Activated CD4-positive, alpha-beta memory T cell treated with anti-CD3 and anti-CD28 coated beads for 36 hours (primary cell): ENCODE data around the gene SRRM3. TPM values are rescaled to one million over a fixed set of nuclear protein-coding genes. Genes with fewer than 3 reads are reported as not detected.
"Not testable (repeated sequence)": the region's sequence is repeated elsewhere in the genome, so short reads cannot be mapped to it uniquely, and the experiment has no call there.

Source experiments
- CTCF ChIA-PET: fragments of 350-600 bp; sonication (Branson Sonifier 250); formaldehyde crosslinking; loops from one replicate; lab custom pipeline; 2021; ENCODE audit warnings: antibody characterized with exemption, inconsistent platforms; lab: Charles Lee
- POLR2A ChIA-PET: fragments of 350-600 bp; sonication (Branson Sonifier 250); formaldehyde crosslinking; loops from one replicate; lab custom pipeline; 2021; ENCODE audit warnings: antibody characterized with exemption; lab: Charles Lee
- DNase-seq: peaks from one replicate; pipeline ENCODE4 v3.0.0-alpha.2; 2020
- H3K27ac Mint-ChIP-seq: one replicate; pipeline ENCODE4 v1.8.0; 2021; ENCODE audit warnings: mixed read lengths
- H3K27me3 Mint-ChIP-seq: one replicate; pipeline ENCODE4 v1.8.0; 2021; ENCODE audit warnings: mixed read lengths
- H3K36me3 Mint-ChIP-seq: one replicate; pipeline ENCODE4 v1.8.0; 2021; ENCODE audit warnings: mixed read lengths
- H3K4me1 Mint-ChIP-seq: one replicate; pipeline ENCODE4 v1.8.0; 2021; ENCODE audit warnings: low read depth, mixed read lengths
- H3K4me3 Mint-ChIP-seq: one replicate; pipeline ENCODE4 v1.8.0; 2021; ENCODE audit warnings: mild to moderate bottlenecking, mixed read lengths
- H3K9me3 Mint-ChIP-seq: one replicate; pipeline ENCODE4 v1.8.0; 2021; ENCODE audit warnings: mixed read lengths
- intact Hi-C: fragments of 100-400 bp; cut with micrococcal nuclease; formaldehyde crosslinking; loops from one replicate; pipeline ENCODE4 v1.15.1; 2023
- total RNA-seq, 2 experiments: library from RNA; stranded (reverse); gene quantifications; one replicate each; pipeline ENCODE4 v1.2.3, GENCODE V29; 2021

The SRRM3 gene
- total RNA-seq, 2 experiments from 2014 or later, result not detected

GRCh38 chr7:76327610-76328009, 125.9 kb downstream of the SRRM3 start:
- no peaks in the 10 kb centered on the region for H3K9me3 Mint-ChIP-seq
- H3K27ac Mint-ChIP-seq, result no peak overlapping the region
- no peaks in the 10 kb centered on the region for H3K27me3 Mint-ChIP-seq
- H3K4me1 Mint-ChIP-seq, result peaks cover 17% of the 10 kb centered on the region
- ChIA-PET POLR2A (interaction anchor here (1.5 kb wide), 1 partner anchor 9 kb away, joined by 4 read pairs; no protein-coding TSS in a partner anchor), CTCF (interaction anchor here (1.2 to 1.9 kb wide), 2 partner anchors 14 to 36 kb away, joined by 4 to 11 read pairs; no protein-coding TSS in a partner anchor)
- no peak overlapping the region for H3K4me3 Mint-ChIP-seq
- no peak for DNase-seq
- intact Hi-C loops, result no loop called here
- peaks cover 44% of the 10 kb centered on the region for H3K36me3 Mint-ChIP-seq

GRCh38 chr7:76328389-76328788, 126.7 kb downstream of the SRRM3 start:
- H3K27me3 Mint-ChIP-seq, result no peaks in the 10 kb centered on the region
- DNase-seq, result no peak
- no peaks in the 10 kb centered on the region for H3K9me3 Mint-ChIP-seq
- H3K4me3 Mint-ChIP-seq, result no peak overlapping the region
- H3K36me3 Mint-ChIP-seq, result peaks cover 44% of the 10 kb centered on the region
- ChIA-PET POLR2A (interaction anchor here (1.5 kb wide), 1 partner anchor 10 kb away, joined by 4 read pairs; no protein-coding TSS in a partner anchor), CTCF (interaction anchor here (1.2 to 1.9 kb wide), 2 partner anchors 14 to 37 kb away, joined by 4 to 11 read pairs; no protein-coding TSS in a partner anchor)
- peak overlapping the region; percentile 24 for H3K27ac Mint-ChIP-seq
- peaks cover 17% of the 10 kb centered on the region for H3K4me1 Mint-ChIP-seq
- intact Hi-C loops, result no loop called here

GRCh38 chr7:76329479-76329878, 127.8 kb downstream of the SRRM3 start:
- no peak overlapping the region for H3K27ac Mint-ChIP-seq
- no peaks in the 10 kb centered on the region for H3K9me3 Mint-ChIP-seq
- ChIA-PET POLR2A (no interaction called here), CTCF (no interaction called here)
- H3K4me3 Mint-ChIP-seq, result no peak overlapping the region
- H3K36me3 Mint-ChIP-seq, result peaks cover 43% of the 10 kb centered on the region
- no peaks in the 10 kb centered on the region for H3K27me3 Mint-ChIP-seq
- intact Hi-C loops, result no loop called here
- peaks cover 20% of the 10 kb centered on the region for H3K4me1 Mint-ChIP-seq
- DNase-seq, result no peak

GRCh38 chr7:76330261-76330660, 128.6 kb downstream of the SRRM3 start:
- intact Hi-C loops, result no loop called here
- H3K4me1 Mint-ChIP-seq, result peaks cover 19% of the 10 kb centered on the region
- POLR2A ChIA-PET, result no interaction called here
- H3K9me3 Mint-ChIP-seq, result no peaks in the 10 kb centered on the region
- no peak overlapping the region for H3K27ac Mint-ChIP-seq
- H3K36me3 Mint-ChIP-seq, result peaks cover 41% of the 10 kb centered on the region
- no peaks in the 10 kb centered on the region for H3K27me3 Mint-ChIP-seq
- CTCF ChIA-PET, result interaction anchor here (1.0 kb wide), 1 partner anchor 16 kb away, joined by 4 read pairs; no protein-coding TSS in a partner anchor
- no peak for DNase-seq
- H3K4me3 Mint-ChIP-seq, result no peak overlapping the region

- Mint-ChIP-seq H3K9me3 (no peaks in the 10 kb centered on the region), H3K27me3 (no peaks in the 10 kb centered on the region), H3K36me3 (peaks cover 40% of the 10 kb centered on the region), H3K4me1 (peaks cover 19% of the 10 kb centered on the region), H3K27ac (no peak overlapping the region), H3K4me3 (no peak overlapping the region)
- POLR2A ChIA-PET, result no interaction called here
- CTCF ChIA-PET, result interaction anchor here (1.0 kb wide), 1 partner anchor 17 kb away, joined by 4 read pairs; no protein-coding TSS in a partner anchor
- no peak for DNase-seq
- intact Hi-C loops, result no loop called here
These were observed 129.0 kb downstream of the SRRM3 start for GRCh38 chr7:76330673-76331072.

GRCh38 chr7:76332078-76332477, 130.4 kb downstream of the SRRM3 start:
- Mint-ChIP-seq H3K4me1 (peaks cover 27% of the 10 kb centered on the region), H3K4me3 (no peak overlapping the region), H3K27ac (no peak overlapping the region), H3K36me3 (peaks cover 37% of the 10 kb centered on the region), H3K27me3 (no peaks in the 10 kb centered on the region), H3K9me3 (no peaks in the 10 kb centered on the region)
- intact Hi-C loops, result no loop called here
- ChIA-PET POLR2A (no interaction called here), CTCF (no interaction called here)
- no peak for DNase-seq

GRCh38 chr7:76333511-76334101, 131.9 kb downstream of the SRRM3 start:
- Mint-ChIP-seq H3K36me3 (peaks cover 35% of the 10 kb centered on the region), H3K4me1 (peaks cover 31% of the 10 kb centered on the region)

GRCh38 chr7:76334320-76334967, 132.7 kb downstream of the SRRM3 start:
- no peak overlapping the region for H3K27ac Mint-ChIP-seq
- POLR2A ChIA-PET, result no interaction called here
- peaks cover 27% of the 10 kb centered on the region for H3K36me3 Mint-ChIP-seq
- DNase-seq, result no peak
- H3K4me3 Mint-ChIP-seq, result no peak overlapping the region
- H3K4me1 Mint-ChIP-seq, result peaks cover 34% of the 10 kb centered on the region
- no peaks in the 10 kb centered on the region for H3K9me3 Mint-ChIP-seq
- no peaks in the 10 kb centered on the region for H3K27me3 Mint-ChIP-seq
- CTCF ChIA-PET, result no interaction called here
- intact Hi-C loops, result no loop called here

More at GRCh38 chr7:76333511-76334101, 131.9 kb downstream of the SRRM3 start:
- no peak overlapping the region for H3K4me3 Mint-ChIP-seq
- POLR2A ChIA-PET, result no interaction called here
- CTCF ChIA-PET, result no interaction called here
- H3K9me3 Mint-ChIP-seq, result no peaks in the 10 kb centered on the region
- DNase-seq, result no peak
- intact Hi-C loops, result no loop called here
- H3K27ac Mint-ChIP-seq, result peak overlapping the region; percentile 5
- H3K27me3 Mint-ChIP-seq, result no peaks in the 10 kb centered on the region

- POLR2A ChIA-PET, H3K27me3 Mint-ChIP-seq, intact Hi-C loops, H3K4me3 Mint-ChIP-seq, DNase-seq, H3K9me3 Mint-ChIP-seq, H3K27ac Mint-ChIP-seq: not testable (repeated sequence)
- CTCF ChIA-PET, result interaction anchor here (1.1 kb wide), 1 partner anchor 21 kb away, joined by 3 read pairs; no protein-coding TSS in a partner anchor
- Mint-ChIP-seq H3K4me1 (peaks cover 35% of the 10 kb centered on the region), H3K36me3 (peaks cover 29% of the 10 kb centered on the region)
These were observed 133.7 kb downstream of the SRRM3 start for GRCh38 chr7:76335417-76335816.

- POLR2A ChIA-PET, result no interaction called here
- Mint-ChIP-seq H3K27ac (no peak overlapping the region), H3K27me3 (no peaks in the 10 kb centered on the region), H3K4me3 (no peak overlapping the region), H3K36me3 (peaks cover 32% of the 10 kb centered on the region), H3K9me3 (no peaks in the 10 kb centered on the region), H3K4me1 (peaks cover 42% of the 10 kb centered on the region)
- intact Hi-C loops, result no loop called here
- DNase-seq, result no peak
- CTCF ChIA-PET, result no interaction called here
These were observed 134.4 kb downstream of the SRRM3 start for GRCh38 chr7:76336094-76336493.
